Lung (tissue), 12 donors: ENCODE measurements around the gene MROH8. TPM values are rescaled to one million over a fixed set of nuclear protein-coding genes. Genes with fewer than 3 reads are reported as not detected.

ENCODE experiments used
- ATAC-seq: fragments of 200-7000 bp; cut with Tn5 transposase; one replicate; pipeline ENCODE4 v1.9.1; 2020; ENCODE audit warnings: moderate number of reproducible peaks; ENCODE audit not compliant: insufficient read depth, low FRiP score
- DNase-seq, 3 donors: peaks; one replicate each; pipeline ENCODE4 v3.0.0-alpha.2; 2013 to 2017
- H3K27ac ChIP-seq, 2 donors: one replicate each; pipeline ENCODE4 v1.5.1; 2013; ENCODE audit warnings: mild to moderate bottlenecking in 2 of 2, moderate library complexity in 2 of 2, control low read depth in 1 of 2, inconsistent platforms in 1 of 2, low read depth in 1 of 2, low read length in 1 of 2
- H3K27me3 ChIP-seq, 3 donors: one replicate each; pipeline ENCODE4 v1.5.1; 2013; ENCODE audit warnings: low read length in 2 of 3; ENCODE audit not compliant: control insufficient read depth in 3 of 3, insufficient read depth in 3 of 3
- H3K36me3 ChIP-seq, 4 donors: one replicate each; pipeline ENCODE4 v1.5.1; 2013; ENCODE audit warnings: low read length in 4 of 4, mild to moderate bottlenecking in 1 of 4, moderate library complexity in 1 of 4; ENCODE audit not compliant: control insufficient read depth in 4 of 4, insufficient read depth in 4 of 4
- H3K4me1 ChIP-seq, 5 donors: one replicate each; pipeline ENCODE4 v1.5.1; 2013; ENCODE audit warnings: low read length in 5 of 5, mild to moderate bottlenecking in 2 of 5, moderate library complexity in 1 of 5; ENCODE audit not compliant: control insufficient read depth in 5 of 5, insufficient read depth in 5 of 5
- H3K4me3 ChIP-seq: one replicate; pipeline ENCODE4 v1.5.1; 2013; ENCODE audit warnings: mild to moderate bottlenecking, control low read depth, moderate library complexity
- H3K9ac ChIP-seq, 2 donors: one replicate each; pipeline ENCODE4 v1.5.1; 2013; ENCODE audit warnings: low read length in 2 of 2, control low read depth in 1 of 2; ENCODE audit not compliant: insufficient read depth in 1 of 2
- H3K9me3 ChIP-seq, 4 donors: one replicate each; pipeline ENCODE4 v1.5.1; 2013; ENCODE audit warnings: low read length in 3 of 4, mild to moderate bottlenecking in 1 of 4, moderate library complexity in 1 of 4; ENCODE audit not compliant: control insufficient read depth in 4 of 4, insufficient read depth in 3 of 4
- CTCF ChIP-seq: IDR thresholded peaks from 2 replicates; pipeline ENCODE4 v1.5.1; 2012; ENCODE audit warnings: mild to moderate bottlenecking; ENCODE audit errors: control extremely low read depth, extremely low read depth
- WGBS, 2 donors: extraction: QIAGEN DNeasy Blood & Tissue Kit; methylation state at CpG; one replicate each; pipeline ENCODE4 v1.1.7; 2013; 5-methylcytosine and 5-hydroxymethylcytosine counted together
- polyA plus RNA-seq, 2 donors: library from polyadenylated mRNA; stranded (reverse); fragments of 200-250 nt; gene quantifications; one replicate each; pipeline ENCODE4 v1.2.1, GENCODE V29; 2013
- total RNA-seq, 2 donors: library from RNA; depleted of rRNA in 1 of 2; stranded (reverse); fragments of >200 nt in 1 of 2; gene quantifications; one replicate each; pipeline ENCODE4 v1.2.1, GENCODE V29; 2014 to 2021
- donor health status: control.
- donor health status: control.
- donor health status: Bipolar disorder and iron deficiency.
- donor health status: healthy.
- donor health status: DM: yes; HTN: yes; CAD: no.

The MROH8 gene
- total and polyA plus RNA-seq, 4 donors: 0.84 to 4.0 (median 2.5) TPM

DNA sequence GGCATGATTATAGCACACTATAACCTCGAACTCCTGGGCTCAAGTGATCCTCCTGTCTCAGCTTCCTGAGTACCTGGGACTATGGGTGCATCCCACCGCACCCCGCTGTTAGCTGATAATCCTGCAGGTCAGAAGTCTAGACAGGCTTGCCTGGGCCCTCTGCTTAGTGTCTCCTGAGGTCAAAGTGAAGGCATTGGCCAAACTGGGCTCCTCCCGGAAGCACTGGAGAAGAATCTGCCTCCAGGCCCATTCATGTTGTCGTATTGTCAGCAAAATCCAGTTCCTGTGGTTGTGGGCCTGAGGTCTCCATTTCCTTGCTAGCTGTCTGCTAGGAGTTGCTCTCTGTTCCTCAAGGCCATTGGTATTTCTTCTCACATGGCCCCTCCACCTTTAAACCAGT, 6.3 kb upstream of the MROH8 start:
- H3K27me3 ChIP-seq: no peaks in the 10 kb centered on the region
- H3K36me3 ChIP-seq: peaks cover 8 to 22% (median 17%) of the 10 kb centered on the region in 4 donors
- no peak for TF ChIP-seq CTCF
- no peaks in the 10 kb centered on the region for H3K9me3 ChIP-seq
- no peak overlapping the region for H3K9ac ChIP-seq
- DNase-seq (no peak), ATAC-seq (no peak)
- no peak overlapping the region for H3K27ac ChIP-seq
- H3K4me1 ChIP-seq: peaks cover 0 to 2% (median under 1%) of the 10 kb centered on the region in 5 donors
- WGBS, 2 donors: 77 to 88% methylated on average over 5 of the region's 5 CpGs
- H3K4me3 ChIP-seq: no peak overlapping the region

GRCh38 chr20:37179683-37180524, 556 bp upstream of the MROH8 start:
- Histone ChIP-seq H3K9me3 (no peaks in the 10 kb centered on the region), H3K9ac (peak overlapping the region; percentile 82 to 86), H3K27ac (peak overlapping the region; percentile 89 to 95), H3K36me3 (peaks cover 0 to 7% (median 2%) of the 10 kb centered on the region in 4 donors), H3K27me3 (no peaks in the 10 kb centered on the region), H3K4me1 (peaks cover 4 to 14% (median 6%) of the 10 kb centered on the region in 5 donors), H3K4me3 (peak overlapping the region; percentile 99)
- TF ChIP-seq CTCF: no peak
- ATAC-seq (no peak), DNase-seq (no peak)
- 9 to 10% methylated on average over 15 of the region's 15 CpGs for WGBS, 2 donors

DNA sequence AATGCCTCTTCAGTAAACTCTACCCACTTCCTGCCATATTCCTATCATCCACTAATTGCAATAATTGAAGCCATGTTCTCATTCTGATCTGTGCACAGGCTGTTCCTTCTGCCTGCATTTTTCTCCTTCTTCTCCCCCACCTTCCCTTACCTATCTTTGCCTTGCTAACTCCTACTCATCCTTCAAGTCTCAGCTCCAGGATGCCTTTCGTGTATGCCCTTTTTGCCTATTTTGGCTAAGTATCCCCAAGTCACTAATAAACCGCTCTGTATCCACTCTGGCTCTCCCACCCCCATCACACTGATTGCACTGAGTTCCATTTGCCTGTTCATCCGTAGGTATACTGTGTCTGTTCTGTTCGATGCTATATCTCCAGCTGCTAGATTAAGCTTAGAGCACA, 6.5 kb downstream of the MROH8 start:
- TF ChIP-seq CTCF: no peak
- Histone ChIP-seq H3K4me3 (no peak overlapping the region), H3K36me3 (peaks cover 0 to under 1% (median 0%) of the 10 kb centered on the region in 4 donors), H3K4me1 (peaks cover 0 to under 1% (median 0%) of the 10 kb centered on the region in 5 donors), H3K9ac (no peak overlapping the region), H3K27ac (no peak overlapping the region), H3K27me3 (no peaks in the 10 kb centered on the region), H3K9me3 (no peaks in the 10 kb centered on the region)
- no peak for DNase-seq
- no peak for ATAC-seq
- WGBS, 2 donors: 96 to 97% methylated on average over 4 of the region's 4 CpGs
